ENCODE measurements around the gene DNAJC28.

- TF ChIP-seq TAF1 (IDR thresholded peaks at IDR 0.05; ENCODE audit: borderline replicate concordance, insufficient read depth, low read length) (no peak), POLR2AphosphoS5 (IDR thresholded peaks at IDR 0.05; ENCODE audit: low read depth, low read length) (no peak), REST (IDR thresholded peaks at IDR 0.05; ENCODE audit: insufficient read depth in 1 of 2, low read depth in 2 of 2, low read length in 2 of 2) (no peak), FOXP2 (optimal IDR thresholded peaks at IDR 0.05; ENCODE audit: borderline replicate concordance, extremely low read depth, extremely low read length, insufficient read depth) (no peak), SIN3A (IDR thresholded peaks at IDR 0.05; ENCODE audit: borderline replicate concordance, insufficient read depth, low read length) (no peak)
Observed at GRCh38 chr21:33488936-33489335, 2.6 kb downstream of the DNAJC28 start.

Data from PFSK-1 (cell line).